Measurements from ENCODE around the gene THBS3.
"Not testable (repeated sequence)": the region's sequence is repeated elsewhere in the genome, so short reads cannot be mapped to it uniquely, and the experiment has no call there.

The THBS3 gene

DNA sequence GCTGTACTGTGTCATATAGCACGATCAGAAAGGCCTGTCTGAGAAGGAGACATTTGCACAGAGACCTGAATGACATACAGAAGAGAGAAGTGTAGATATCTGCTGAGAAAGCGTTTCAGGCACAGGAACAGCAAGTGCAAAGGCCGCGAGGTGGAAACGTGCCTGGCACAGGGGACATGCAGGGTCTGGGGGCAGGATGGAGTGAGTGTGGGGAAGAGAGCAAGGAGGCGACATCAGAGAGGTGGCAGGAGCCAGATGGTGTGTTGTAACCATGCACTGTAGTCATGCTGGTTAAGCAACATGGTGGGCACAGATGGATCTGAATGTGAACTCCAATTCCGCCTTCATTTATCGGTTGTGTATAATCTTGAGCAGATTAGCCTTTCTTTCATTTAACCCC is 47.6 kb downstream of the THBS3 start:
- no peaks in the 10 kb centered on the region for H3K36me3 ChIP-seq (ENCODE audit: control insufficient read depth in 5 of 5, insufficient read depth in 5 of 5, low read length in 5 of 5)
- H3K9ac ChIP-seq (ENCODE audit: low read length in 5 of 5), result no peak overlapping the region
- H3K9me3 ChIP-seq (ENCODE audit: control insufficient read depth in 5 of 5, low read length in 5 of 5), result no peaks in the 10 kb centered on the region
- H3K27ac ChIP-seq (ENCODE audit: low read depth, low read length), result no peak overlapping the region
- no peak overlapping the region for H3K4me3 ChIP-seq (ENCODE audit: low read depth in 1 of 5, low read length in 5 of 5)
- H3K27me3 ChIP-seq (ENCODE audit: control insufficient read depth in 5 of 5, insufficient read depth in 4 of 5, low read length in 5 of 5), result no peaks in the 10 kb centered on the region
- no peaks in the 10 kb centered on the region for H3K4me1 ChIP-seq (ENCODE audit: control insufficient read depth in 5 of 5, insufficient read depth in 5 of 5, low read length in 5 of 5)

DNA sequence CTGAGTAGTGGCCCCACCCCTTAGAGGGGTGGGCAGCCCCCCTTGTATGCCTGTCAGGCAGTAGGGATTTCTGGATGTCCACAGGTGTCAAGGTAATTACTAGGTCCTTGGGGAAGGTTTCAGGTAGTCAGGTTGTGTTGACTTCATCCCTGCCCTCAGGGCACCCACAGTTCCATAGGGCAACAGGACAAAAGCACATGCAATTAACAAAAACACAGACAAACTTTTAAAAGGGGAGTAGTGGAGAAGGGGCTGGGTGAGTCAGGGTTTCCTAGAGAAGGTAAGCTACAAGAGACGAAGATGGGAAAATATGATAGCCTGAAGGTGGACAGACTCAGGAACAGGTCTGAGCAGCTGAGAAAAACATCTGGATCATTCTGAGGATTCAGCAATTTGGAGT is 48.7 kb downstream of the THBS3 start:
- H3K9ac ChIP-seq (ENCODE audit: low read length in 5 of 5), result no peak overlapping the region
- no peak overlapping the region for H3K4me3 ChIP-seq (ENCODE audit: low read depth in 1 of 5, low read length in 5 of 5)
- H3K4me1 ChIP-seq (ENCODE audit: control insufficient read depth in 5 of 5, insufficient read depth in 5 of 5, low read length in 5 of 5), result no peaks in the 10 kb centered on the region
- no peaks in the 10 kb centered on the region for H3K27me3 ChIP-seq (ENCODE audit: control insufficient read depth in 5 of 5, insufficient read depth in 4 of 5, low read length in 5 of 5)
- no peaks in the 10 kb centered on the region for H3K36me3 ChIP-seq (ENCODE audit: control insufficient read depth in 5 of 5, insufficient read depth in 5 of 5, low read length in 5 of 5)
- H3K27ac ChIP-seq (ENCODE audit: low read depth, low read length), result no peak overlapping the region
- no peaks in the 10 kb centered on the region for H3K9me3 ChIP-seq (ENCODE audit: control insufficient read depth in 5 of 5, low read length in 5 of 5)

DNA sequence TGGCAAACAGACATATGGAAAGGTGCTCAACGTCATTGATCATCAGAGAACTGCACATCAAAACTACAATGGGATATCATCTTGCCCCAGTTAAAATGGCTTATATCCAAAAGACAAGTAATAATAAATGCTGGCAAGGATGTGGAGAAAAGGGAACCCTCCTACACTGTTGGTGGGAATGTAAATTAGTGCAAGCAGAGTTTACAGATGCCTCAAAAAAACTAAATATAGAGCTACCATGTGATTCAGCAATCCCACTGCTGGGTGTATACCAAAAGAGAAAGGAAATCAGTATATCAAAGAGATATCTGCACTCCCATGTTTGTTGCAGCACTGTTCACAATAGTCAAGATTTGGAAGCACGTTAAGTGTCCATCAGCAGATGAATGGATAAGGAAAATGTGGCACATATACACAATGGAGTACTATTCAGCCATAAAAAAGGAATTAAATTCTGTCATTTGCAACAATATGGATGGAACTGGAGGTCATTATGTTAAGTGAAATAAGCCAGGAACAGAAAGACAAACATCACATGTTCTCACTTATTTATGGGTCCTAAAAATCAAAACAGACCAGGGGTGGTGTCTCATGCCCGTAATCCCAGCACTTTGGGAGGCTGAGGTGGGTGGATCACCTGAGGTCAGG is 51.6 kb downstream of the THBS3 start:
- H3K9me3 ChIP-seq (ENCODE audit: control insufficient read depth in 5 of 5, low read length in 5 of 5); H3K36me3 ChIP-seq (ENCODE audit: control insufficient read depth in 5 of 5, insufficient read depth in 5 of 5, low read length in 5 of 5); H3K4me1 ChIP-seq (ENCODE audit: control insufficient read depth in 5 of 5, insufficient read depth in 5 of 5, low read length in 5 of 5): not testable (repeated sequence)

More for the DNA sequence above, 51.6 kb downstream of the THBS3 start:
- not testable (repeated sequence) for H3K27ac ChIP-seq (ENCODE audit: low read depth, low read length); H3K27me3 ChIP-seq (ENCODE audit: control insufficient read depth in 5 of 5, insufficient read depth in 4 of 5, low read length in 5 of 5); H3K9ac ChIP-seq (ENCODE audit: low read length in 5 of 5); H3K4me3 ChIP-seq (ENCODE audit: low read depth in 1 of 5, low read length in 5 of 5)
